Measurements from ENCODE around the gene CARS2. TPM values are rescaled to one million over a fixed set of nuclear protein-coding genes. Genes with fewer than 3 reads are reported as not detected.
"Not testable (repeated sequence)": the region's sequence is repeated elsewhere in the genome, so short reads cannot be mapped to it uniquely, and the experiment has no call there.

Gene CARS2, protein sequence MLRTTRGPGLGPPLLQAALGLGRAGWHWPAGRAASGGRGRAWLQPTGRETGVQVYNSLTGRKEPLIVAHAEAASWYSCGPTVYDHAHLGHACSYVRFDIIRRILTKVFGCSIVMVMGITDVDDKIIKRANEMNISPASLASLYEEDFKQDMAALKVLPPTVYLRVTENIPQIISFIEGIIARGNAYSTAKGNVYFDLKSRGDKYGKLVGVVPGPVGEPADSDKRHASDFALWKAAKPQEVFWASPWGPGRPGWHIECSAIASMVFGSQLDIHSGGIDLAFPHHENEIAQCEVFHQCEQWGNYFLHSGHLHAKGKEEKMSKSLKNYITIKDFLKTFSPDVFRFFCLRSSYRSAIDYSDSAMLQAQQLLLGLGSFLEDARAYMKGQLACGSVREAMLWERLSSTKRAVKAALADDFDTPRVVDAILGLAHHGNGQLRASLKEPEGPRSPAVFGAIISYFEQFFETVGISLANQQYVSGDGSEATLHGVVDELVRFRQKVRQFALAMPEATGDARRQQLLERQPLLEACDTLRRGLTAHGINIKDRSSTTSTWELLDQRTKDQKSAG
- polyA plus RNA-seq (2012; ENCODE audit: low read depth, missing spikeins) = 67.0 TPM

DNA sequence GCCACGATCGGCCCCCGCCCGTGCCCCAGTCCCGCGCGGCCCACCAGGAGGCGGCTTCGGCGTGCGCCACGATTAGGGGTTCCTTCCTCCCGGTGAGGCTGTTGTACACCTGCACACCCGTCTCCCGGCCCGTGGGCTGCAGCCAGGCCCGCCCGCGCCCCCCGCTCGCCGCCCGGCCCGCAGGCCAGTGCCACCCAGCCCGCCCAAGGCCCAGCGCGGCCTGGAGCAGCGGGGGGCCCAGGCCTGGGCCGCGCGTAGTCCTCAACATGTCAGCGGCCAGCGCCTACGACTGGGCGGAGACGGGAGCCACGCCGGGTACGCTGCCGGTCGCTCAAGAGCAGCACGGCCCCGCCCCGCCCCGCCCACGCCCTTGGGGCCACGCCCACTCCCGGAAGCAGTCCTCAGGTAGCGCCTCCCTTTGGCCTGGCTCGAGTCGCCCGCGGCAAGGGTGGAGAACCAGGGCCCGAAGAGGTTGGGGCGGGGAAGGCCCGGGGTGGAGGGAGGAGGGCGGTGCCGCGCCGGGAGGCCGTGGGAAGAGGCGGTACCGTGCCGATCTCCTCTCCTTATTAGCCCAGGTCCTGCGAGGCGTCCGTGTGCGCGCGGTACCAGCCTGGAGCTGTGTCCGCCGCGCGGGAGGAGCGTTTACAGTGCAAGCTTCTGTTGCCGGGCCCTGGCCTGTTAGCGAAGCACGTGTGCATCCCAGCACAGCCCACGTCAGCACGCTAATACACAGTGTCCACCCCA lies at the start of gene CARS2:
CARS2 (minus strand) TSS at position 291 of the 744 bp plus-strand sequence; CDS start at position 268, 23 bp downstream.
- TF ChIP-seq PAX5 (IDR thresholded peaks at IDR 0.05; ENCODE audit: insufficient read depth, low read length, severe bottlenecking) = no peak
- no peak for TF ChIP-seq TAF1 (IDR thresholded peaks at IDR 0.05; ENCODE audit: low read depth, low read length)
- TF ChIP-seq POU2F2 (IDR thresholded peaks at IDR 0.05; ENCODE audit: low read depth, low read length) = no peak
- TF ChIP-seq SPI1 (IDR thresholded peaks at IDR 0.05; ENCODE audit: low read depth, low read length) = no peak
- TF ChIP-seq POLR2A (IDR thresholded peaks at IDR 0.05; ENCODE audit: low read depth, low read length) = peak; percentile 50
- TF ChIP-seq POLR2AphosphoS5 (IDR thresholded peaks at IDR 0.05; ENCODE audit: low read depth, low read length) = no peak
- DNase-seq (ENCODE audit: insufficient read length, low spot score) = peak; percentile 91
- FAIRE-seq = peak; percentile 98

DNA sequence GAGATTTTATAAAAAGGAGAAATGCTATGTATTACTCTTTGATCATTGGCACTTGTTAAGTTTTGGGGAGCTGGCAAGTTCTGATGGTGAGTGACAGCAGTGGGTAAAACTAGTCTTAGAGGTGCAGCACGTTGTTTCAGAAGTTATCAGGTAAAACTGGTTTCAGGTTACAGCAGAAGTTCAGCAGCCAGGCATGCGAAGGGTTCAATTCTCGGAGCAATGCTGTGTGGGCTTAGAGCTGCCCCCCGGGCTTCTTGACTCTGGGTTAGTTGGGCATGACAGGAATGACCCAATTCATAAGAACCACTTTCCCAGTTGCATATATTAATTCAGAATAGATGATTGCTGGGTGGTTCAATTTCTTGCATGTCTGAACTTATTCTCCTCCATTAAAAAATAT lies 42.4 kb upstream of the CARS2 start:
- FAIRE-seq (no peak), DNase-seq (ENCODE audit: insufficient read length, low spot score) (no peak)
- TF ChIP-seq POU2F2 (IDR thresholded peaks at IDR 0.05; ENCODE audit: low read depth, low read length) = no peak
- no peak for TF ChIP-seq POLR2AphosphoS5 (IDR thresholded peaks at IDR 0.05; ENCODE audit: low read depth, low read length)
- no peak for TF ChIP-seq PAX5 (IDR thresholded peaks at IDR 0.05; ENCODE audit: insufficient read depth, low read length, severe bottlenecking)
- no peak for TF ChIP-seq SPI1 (IDR thresholded peaks at IDR 0.05; ENCODE audit: low read depth, low read length)
- TF ChIP-seq TAF1 (IDR thresholded peaks at IDR 0.05; ENCODE audit: low read depth, low read length) = no peak
- TF ChIP-seq POLR2A (IDR thresholded peaks at IDR 0.05; ENCODE audit: low read depth, low read length) = no peak

DNA sequence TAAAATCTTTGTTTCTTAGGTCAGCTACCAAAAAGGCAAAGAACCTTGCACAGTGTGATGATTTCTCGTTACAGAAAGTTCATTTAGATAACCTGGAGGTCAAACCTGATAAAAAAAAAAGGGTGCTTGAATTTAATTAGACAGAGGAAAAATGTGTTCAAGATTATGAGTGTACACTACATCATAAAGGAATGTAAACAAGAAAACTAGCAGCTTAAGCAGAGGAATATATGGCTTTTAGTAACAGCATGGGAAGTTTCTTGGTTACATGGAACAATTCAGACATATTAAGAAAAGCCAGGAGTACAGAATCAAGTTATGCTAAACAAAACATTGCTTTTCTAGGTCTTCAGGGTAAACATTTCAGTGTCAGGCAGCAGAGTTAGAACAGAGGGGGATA lies 40.5 kb upstream of the CARS2 start:
- no peak for TF ChIP-seq POLR2AphosphoS5 (IDR thresholded peaks at IDR 0.05; ENCODE audit: low read depth, low read length)
- TF ChIP-seq TAF1 (IDR thresholded peaks at IDR 0.05; ENCODE audit: low read depth, low read length) = no peak
- no peak for TF ChIP-seq POLR2A (IDR thresholded peaks at IDR 0.05; ENCODE audit: low read depth, low read length)
- no peak for TF ChIP-seq POU2F2 (IDR thresholded peaks at IDR 0.05; ENCODE audit: low read depth, low read length)
- no peak for TF ChIP-seq SPI1 (IDR thresholded peaks at IDR 0.05; ENCODE audit: low read depth, low read length)
- no peak for TF ChIP-seq PAX5 (IDR thresholded peaks at IDR 0.05; ENCODE audit: insufficient read depth, low read length, severe bottlenecking)
- FAIRE-seq (no peak), DNase-seq (ENCODE audit: insufficient read length, low spot score) (no peak)

DNA sequence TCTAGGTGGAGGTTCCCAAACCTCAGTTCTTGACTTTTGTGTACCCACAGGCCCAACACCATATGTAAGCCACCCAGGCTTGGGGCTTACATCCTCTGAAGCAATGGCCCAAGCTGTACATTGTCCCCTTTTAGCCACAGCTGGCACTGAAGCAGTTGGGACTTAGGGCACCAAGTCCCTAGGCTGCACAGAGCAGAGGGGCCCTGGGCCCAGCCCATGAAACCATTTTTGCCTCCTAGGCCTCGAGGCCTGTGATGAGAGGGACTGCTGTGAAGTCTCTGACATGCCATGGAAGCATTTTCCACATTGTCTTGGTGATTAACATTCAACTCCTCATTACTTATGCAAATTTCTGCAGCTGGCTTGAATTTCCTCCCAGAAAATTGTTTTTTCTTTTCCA lies 37.8 kb upstream of the CARS2 start:
- no peak for DNase-seq (ENCODE audit: insufficient read length, low spot score)
- no peak for TF ChIP-seq POLR2AphosphoS5 (IDR thresholded peaks at IDR 0.05; ENCODE audit: low read depth, low read length)
- no peak for TF ChIP-seq SPI1 (IDR thresholded peaks at IDR 0.05; ENCODE audit: low read depth, low read length)
- no peak for TF ChIP-seq TAF1 (IDR thresholded peaks at IDR 0.05; ENCODE audit: low read depth, low read length)
- no peak for TF ChIP-seq PAX5 (IDR thresholded peaks at IDR 0.05; ENCODE audit: insufficient read depth, low read length, severe bottlenecking)
- no peak for TF ChIP-seq POU2F2 (IDR thresholded peaks at IDR 0.05; ENCODE audit: low read depth, low read length)
- no peak for TF ChIP-seq POLR2A (IDR thresholded peaks at IDR 0.05; ENCODE audit: low read depth, low read length)
- FAIRE-seq = no peak

DNA sequence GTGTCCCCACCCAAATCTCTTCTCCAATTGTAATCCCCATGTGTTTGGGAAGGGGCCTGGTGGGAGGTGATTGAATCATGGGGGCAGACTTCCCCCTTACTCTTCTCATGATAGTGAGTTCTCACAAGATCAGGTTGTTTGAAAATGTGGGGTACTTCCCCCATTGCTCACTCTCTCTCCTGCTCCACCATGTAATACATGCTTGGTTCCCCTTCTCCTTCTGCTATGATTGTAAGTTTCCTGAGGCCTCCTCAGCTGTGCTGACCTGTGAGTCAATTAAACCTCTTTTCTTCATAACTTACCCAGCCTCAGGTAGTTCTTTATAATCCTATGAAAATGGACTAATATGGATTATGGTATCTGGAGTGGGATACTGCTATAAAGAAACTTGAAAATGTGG lies 31.6 kb upstream of the CARS2 start:
- no peak for FAIRE-seq
- TF ChIP-seq SPI1 (IDR thresholded peaks at IDR 0.05; ENCODE audit: low read depth, low read length) (no peak), POLR2A (IDR thresholded peaks at IDR 0.05; ENCODE audit: low read depth, low read length) (no peak), POLR2AphosphoS5 (IDR thresholded peaks at IDR 0.05; ENCODE audit: low read depth, low read length) (no peak), PAX5 (IDR thresholded peaks at IDR 0.05; ENCODE audit: insufficient read depth, low read length, severe bottlenecking) (no peak), POU2F2 (IDR thresholded peaks at IDR 0.05; ENCODE audit: low read depth, low read length) (no peak), TAF1 (IDR thresholded peaks at IDR 0.05; ENCODE audit: low read depth, low read length) (no peak)
- no peak for DNase-seq (ENCODE audit: insufficient read length, low spot score)

DNA sequence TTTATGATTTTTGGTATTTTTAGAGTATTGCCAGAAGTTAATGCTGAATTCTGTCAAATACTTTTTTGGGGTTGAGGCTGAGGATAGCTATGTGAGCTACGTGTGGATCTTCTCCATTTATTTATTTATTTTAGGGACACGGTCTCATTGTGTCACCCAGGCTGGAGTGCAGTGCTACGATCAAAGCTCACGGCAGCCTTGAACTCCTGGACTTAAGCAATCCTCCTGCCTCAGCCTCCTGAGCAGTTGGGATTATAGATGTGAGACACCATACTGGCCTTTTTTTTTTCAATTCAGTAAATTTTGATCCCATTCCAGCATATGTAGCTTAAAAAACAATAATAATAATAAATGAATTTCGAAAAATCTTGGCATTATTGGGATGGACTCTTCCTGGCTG lies 28.6 kb upstream of the CARS2 start:
- no peak for DNase-seq (ENCODE audit: insufficient read length, low spot score)
- TF ChIP-seq POLR2A (IDR thresholded peaks at IDR 0.05; ENCODE audit: low read depth, low read length) (no peak), TAF1 (IDR thresholded peaks at IDR 0.05; ENCODE audit: low read depth, low read length) (no peak), PAX5 (IDR thresholded peaks at IDR 0.05; ENCODE audit: insufficient read depth, low read length, severe bottlenecking) (no peak), SPI1 (IDR thresholded peaks at IDR 0.05; ENCODE audit: low read depth, low read length) (no peak), POU2F2 (IDR thresholded peaks at IDR 0.05; ENCODE audit: low read depth, low read length) (no peak), POLR2AphosphoS5 (IDR thresholded peaks at IDR 0.05; ENCODE audit: low read depth, low read length) (no peak)
- FAIRE-seq = no peak

DNA sequence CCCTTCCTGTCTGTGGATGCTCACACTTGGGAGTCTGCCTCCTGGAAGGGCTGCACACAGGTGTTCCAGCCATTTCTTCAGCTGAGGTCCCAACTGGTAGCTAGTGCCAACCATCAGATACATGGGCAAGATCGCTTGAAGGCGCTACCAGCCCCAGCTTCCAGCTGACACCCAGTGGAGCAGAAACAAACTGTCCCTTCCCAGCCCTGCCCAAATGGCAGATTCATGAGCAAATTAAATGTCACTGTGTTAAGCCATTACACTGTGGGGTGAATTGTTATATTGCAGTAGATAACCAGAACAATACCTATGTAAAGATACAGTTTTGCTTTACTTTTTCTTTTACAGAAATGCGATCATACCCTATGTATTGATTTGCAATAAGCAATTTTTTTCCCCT lies 25.2 kb upstream of the CARS2 start:
- FAIRE-seq (no peak), DNase-seq (ENCODE audit: insufficient read length, low spot score) (no peak)
- TF ChIP-seq PAX5 (IDR thresholded peaks at IDR 0.05; ENCODE audit: insufficient read depth, low read length, severe bottlenecking) (no peak), POLR2AphosphoS5 (IDR thresholded peaks at IDR 0.05; ENCODE audit: low read depth, low read length) (no peak), SPI1 (IDR thresholded peaks at IDR 0.05; ENCODE audit: low read depth, low read length) (no peak)

DNA sequence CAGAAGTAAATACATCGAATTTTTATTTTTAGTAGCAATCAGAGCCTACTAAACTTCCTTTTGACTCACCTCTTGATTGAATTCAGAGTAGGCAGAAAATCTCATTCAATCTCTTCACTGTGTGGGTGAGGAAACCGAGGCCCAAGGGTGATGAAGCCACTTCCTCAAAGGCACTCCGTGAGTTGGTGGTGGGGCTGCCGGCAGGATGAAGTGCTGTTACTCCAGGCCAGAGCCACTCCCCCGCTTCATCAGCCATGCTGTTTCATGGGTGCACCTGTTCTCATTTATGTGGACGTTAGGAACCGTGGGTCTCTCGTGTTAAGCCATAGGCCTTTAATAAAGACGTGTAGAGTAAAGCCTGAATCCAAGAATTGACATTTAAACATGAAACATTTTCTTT lies 20.8 kb upstream of the CARS2 start:
- no peak for DNase-seq (ENCODE audit: insufficient read length, low spot score)
- no peak for FAIRE-seq

DNA sequence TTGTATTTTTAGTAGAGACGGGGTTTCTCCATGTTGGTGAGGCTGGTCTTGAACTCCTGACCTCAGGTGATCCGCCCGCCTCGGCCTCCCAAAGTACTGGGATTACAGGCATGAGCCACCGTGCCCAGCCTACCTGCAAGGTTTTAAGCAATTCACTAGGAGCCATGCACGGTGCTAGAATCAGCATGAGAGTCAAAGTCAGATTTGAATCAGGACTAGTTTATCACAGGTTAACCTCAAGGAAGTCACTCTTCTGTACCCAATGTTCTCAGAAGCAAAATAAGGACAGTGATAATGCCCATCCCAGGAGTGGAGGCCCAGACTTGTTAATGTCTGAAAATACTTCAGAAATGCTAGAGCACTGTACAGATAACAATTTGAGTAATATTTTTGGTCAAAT lies 20.2 kb upstream of the CARS2 start:
- DNase-seq (ENCODE audit: insufficient read length, low spot score); FAIRE-seq: not testable (repeated sequence)

More for the DNA sequence above, 20.8 kb upstream of the CARS2 start:
- TF ChIP-seq PAX5 (IDR thresholded peaks at IDR 0.05; ENCODE audit: insufficient read depth, low read length, severe bottlenecking) (no peak), POU2F2 (IDR thresholded peaks at IDR 0.05; ENCODE audit: low read depth, low read length) (no peak), POLR2AphosphoS5 (IDR thresholded peaks at IDR 0.05; ENCODE audit: low read depth, low read length) (no peak), SPI1 (IDR thresholded peaks at IDR 0.05; ENCODE audit: low read depth, low read length) (no peak), POLR2A (IDR thresholded peaks at IDR 0.05; ENCODE audit: low read depth, low read length) (no peak), TAF1 (IDR thresholded peaks at IDR 0.05; ENCODE audit: low read depth, low read length) (no peak)

All from GM12891 (cell line).